Measurements from ENCODE around the gene GABPA. TPM values are rescaled to one million over a fixed set of nuclear protein-coding genes. Genes with fewer than 3 reads are reported as not detected.

Gene GABPA
- total and polyA plus RNA-seq, 2 donors (not counting 1 experiment from before 2014, with no cell fraction given) = 10.3 to 29.7 TPM

GRCh38 chr21:25811186-25811585, 76.4 kb downstream of the GABPA start:
- DNase-seq (no peak), ATAC-seq (ENCODE audit: low read depth) (no peak)
- Histone ChIP-seq H3K4me2 (replicated peaks; ENCODE audit: low read depth, low read length, poor library complexity, severe bottlenecking) (no peak overlapping the region), H2AFZ (ENCODE audit: insufficient read depth, low read depth, low read length, poor library complexity, severe bottlenecking) (no peak overlapping the region), H3K79me2 (ENCODE audit: control insufficient read depth, insufficient read depth, low read length) (no peaks in the 10 kb centered on the region), H3K9ac (ENCODE audit: low read length) (no peak overlapping the region), H4K20me1 (ENCODE audit: control insufficient read depth, insufficient read depth, low read length, poor library complexity, severe bottlenecking) (no peaks in the 10 kb centered on the region), H3K4me3 (ENCODE audit: control extremely low read depth in 1 of 5, extremely low read depth in 1 of 5, insufficient read depth in 1 of 5, low read depth in 2 of 5, low read length in 4 of 5) (no peak overlapping the region), H3K4me1 (ENCODE audit: control insufficient read depth in 2 of 2, insufficient read depth in 2 of 2, low read length in 2 of 2) (no peaks in the 10 kb centered on the region), H3K27ac (ENCODE audit: low read length in 2 of 2) (no peak overlapping the region), H3K27me3 (replicated peaks in 1 of 4; ENCODE audit: control extremely low read depth in 1 of 4, control insufficient read depth in 3 of 4, insufficient read depth in 4 of 4, low read length in 3 of 4) (no peaks in the 10 kb centered on the region), H3K36me3 (replicated peaks in 1 of 2; ENCODE audit: control extremely low read depth in 1 of 2, control insufficient read depth in 1 of 2, extremely low read depth in 1 of 2, insufficient read depth in 2 of 2, low read length in 1 of 2) (no peaks in the 10 kb centered on the region), H3K9me3 (ENCODE audit: control extremely low read depth in 1 of 3, control insufficient read depth in 2 of 3, insufficient read depth in 1 of 3, low read length in 2 of 3) (no peaks in the 10 kb centered on the region)
- H3K4me1 Mint-ChIP-seq = no peaks in the 10 kb centered on the region
- CTCF ChIA-PET = no interaction called here
- no peak overlapping the region for H3K4me3 Mint-ChIP-seq
- POLR2A ChIA-PET = no interaction called here
- WGBS (ENCODE audit: insufficient coverage) = no CpG with 5 or more reads among the region's 1 CpG
- no peaks in the 10 kb centered on the region for H3K9me3 Mint-ChIP-seq (ENCODE audit: insufficient read depth)
- no peaks in the 10 kb centered on the region for H3K27me3 Mint-ChIP-seq
- H3K27ac Mint-ChIP-seq = no peak overlapping the region
- no peak for TF ChIP-seq CTCF (IDR thresholded peaks at IDR 0.05)
- intact Hi-C loops (cut with micrococcal nuclease) = no loop called here

GRCh38 chr21:25813917-25814316, 79.1 kb downstream of the GABPA start:
- no peaks in the 10 kb centered on the region for H3K9me3 ChIP-seq (ENCODE audit: control extremely low read depth in 1 of 3, control insufficient read depth in 2 of 3, insufficient read depth in 1 of 3, low read length in 2 of 3)
- TF ChIP-seq CTCF (IDR thresholded peaks at IDR 0.05) = no peak
- TF ChIP-seq EZH2 (IDR thresholded peaks at IDR 0.05; ENCODE audit: borderline replicate concordance, insufficient read depth, low read depth, low read length, poor library complexity, severe bottlenecking) = no peak
- Mint-ChIP-seq H3K27ac (no peak overlapping the region), H3K4me1 (no peaks in the 10 kb centered on the region), H3K9me3 (ENCODE audit: insufficient read depth) (no peaks in the 10 kb centered on the region), H3K4me3 (no peak overlapping the region), H3K27me3 (no peaks in the 10 kb centered on the region)
- no peak overlapping the region for H3K4me3 ChIP-seq (ENCODE audit: control extremely low read depth in 1 of 5, extremely low read depth in 1 of 5, insufficient read depth in 1 of 5, low read depth in 2 of 5, low read length in 4 of 5)
- no peaks in the 10 kb centered on the region for H3K27me3 ChIP-seq (replicated peaks in 1 of 4; ENCODE audit: control extremely low read depth in 1 of 4, control insufficient read depth in 3 of 4, insufficient read depth in 4 of 4, low read length in 3 of 4)
- H3K79me2 ChIP-seq (ENCODE audit: control insufficient read depth, insufficient read depth, low read length) = no peaks in the 10 kb centered on the region
- no peaks in the 10 kb centered on the region for H4K20me1 ChIP-seq (ENCODE audit: control insufficient read depth, insufficient read depth, low read length, poor library complexity, severe bottlenecking)
- intact Hi-C loops (cut with micrococcal nuclease) = no loop called here
- H3K9ac ChIP-seq (ENCODE audit: low read length) = no peak overlapping the region
- no peak overlapping the region for H3K4me2 ChIP-seq (replicated peaks; ENCODE audit: low read depth, low read length, poor library complexity, severe bottlenecking)
- no peak overlapping the region for H3K27ac ChIP-seq (ENCODE audit: low read length in 2 of 2)
- no peak for DNase-seq
- no CpG with 5 or more reads among the region's 1 CpG for WGBS (ENCODE audit: insufficient coverage)
- ATAC-seq (ENCODE audit: low read depth) = no peak
- no peak overlapping the region for H2AFZ ChIP-seq (ENCODE audit: insufficient read depth, low read depth, low read length, poor library complexity, severe bottlenecking)
- H3K4me1 ChIP-seq (ENCODE audit: control insufficient read depth in 2 of 2, insufficient read depth in 2 of 2, low read length in 2 of 2) = no peaks in the 10 kb centered on the region
- ChIA-PET CTCF (no interaction called here), POLR2A (no interaction called here)
- H3K36me3 ChIP-seq (replicated peaks in 1 of 2; ENCODE audit: control extremely low read depth in 1 of 2, control insufficient read depth in 1 of 2, extremely low read depth in 1 of 2, insufficient read depth in 2 of 2, low read length in 1 of 2) = no peaks in the 10 kb centered on the region

All from B cell (primary cell).